GM12878 (cell line): ENCODE measurements around the gene ACP3.

ENCODE experiments used
- CTCF ChIP-seq, 3 experiments: IDR thresholded peaks in 2 of 3; conservative IDR thresholded peaks in 1 of 3; 2 replicates each; pipeline ENCODE4 v1.5.1; 2011; ENCODE audit warnings: low read depth in 3 of 3, low read length in 3 of 3, mild to moderate bottlenecking in 3 of 3, control low read depth in 2 of 3, moderate library complexity in 2 of 3, inconsistent platforms in 1 of 3, mixed read lengths in 1 of 3; ENCODE audit not compliant: control insufficient read depth in 2 of 3, insufficient read depth in 1 of 3; ENCODE audit errors: extremely low read depth in 1 of 3
- POLR2A ChIP-seq: IDR thresholded peaks from 2 replicates; pipeline ENCODE4 v1.6.1; 2011; ENCODE audit warnings: low read depth, mild to moderate bottlenecking, low read length
- REST ChIP-seq: IDR thresholded peaks from 2 replicates; pipeline ENCODE4 v1.6.1; 2012; ENCODE audit warnings: mild to moderate bottlenecking, low read depth, low read length

- TF ChIP-seq POLR2A = no peak
- TF ChIP-seq CTCF (IDR thresholded peaks at IDR 0.05 in 2 of 3, conservative IDR thresholded peaks at IDR 0.05 in 1 of 3; ENCODE audit: control insufficient read depth in 2 of 3, extremely low read depth in 1 of 3, insufficient read depth in 1 of 3, low read depth in 3 of 3, low read length in 3 of 3) = no peak
- TF ChIP-seq REST = no peak
Observed at GRCh38 chr3:132332508-132332907, 15.3 kb downstream of the ACP3 start.
